ENCODE results near the gene VOPP1. TPM values are rescaled to one million over a fixed set of nuclear protein-coding genes. Genes with fewer than 3 reads are reported as not detected.

VOPP1 gene
- total and polyA plus RNA-seq, 9 of the 15 experiments (the other 6 are each of a cell fraction or from before 2014, with no cell fraction given): 8.2 to 45.8 (median 31.2) TPM

- TF ChIP-seq ETS1 (conservative IDR thresholded peaks at IDR 0.05; ENCODE audit: control insufficient read depth, low read depth, low read length): no peak
- TF ChIP-seq ZC3H4 (CRISPR knock-in tag; IDR thresholded peaks at IDR 0.05; ENCODE audit: borderline replicate concordance): no peak
- TF ChIP-seq PPARD (CRISPR knock-in tag; IDR thresholded peaks at IDR 0.05): no peak
- TF ChIP-seq AFF4 (CRISPR knock-in tag; IDR thresholded peaks at IDR 0.05): no peak
- no peak for TF ChIP-seq IRF1 (CRISPR knock-in tag; IDR thresholded peaks at IDR 0.05; ENCODE audit: borderline replicate concordance)
- TF ChIP-seq ZNF277 (CRISPR knock-in tag; IDR thresholded peaks at IDR 0.05; ENCODE audit: borderline replicate concordance): no peak
- TF ChIP-seq TEAD4 (IDR thresholded peaks at IDR 0.05; ENCODE audit: low read length): no peak
- no peak for TF ChIP-seq TEAD4 (CRISPR knock-in tag; IDR thresholded peaks at IDR 0.05; ENCODE audit: borderline replicate concordance)
- TF ChIP-seq THAP7 (CRISPR knock-in tag; IDR thresholded peaks at IDR 0.05): no peak
- no peak for TF ChIP-seq ZNF79 (CRISPR knock-in tag; IDR thresholded peaks at IDR 0.05; ENCODE audit: low read depth)
- no peak for TF ChIP-seq ZKSCAN1 (IDR thresholded peaks at IDR 0.05; ENCODE audit: low read depth, low read length)
- Histone ChIP-seq H3K9me3 (replicated peaks; ENCODE audit: control insufficient read depth, insufficient read depth, low read depth, low read length) (no peaks in the 10 kb centered on the region), H2AFZ (ENCODE audit: low read depth, low read length) (no peak overlapping the region), H4K20me1 (replicated peaks; ENCODE audit: control insufficient read depth, insufficient read depth, low read length) (no peaks in the 10 kb centered on the region; the same call in 1 of the 2 replicates), H3K36me3 (ENCODE audit: control insufficient read depth, insufficient read depth, low read length) (peaks cover 21% of the 10 kb centered on the region; the same call in 1 of the 3 replicates), H3K9ac (ENCODE audit: insufficient read depth in 1 of 2, low read depth in 2 of 2, low read length in 2 of 2) (no peak overlapping the region), H3K4me1 (replicated peaks in 1 of 2; ENCODE audit: control insufficient read depth in 2 of 2, insufficient read depth in 2 of 2, low read length in 2 of 2) (peaks cover 0 to 8% of the 10 kb centered on the region in 2 experiments; a peak in 1 of 5 replicates), H3K27ac (ENCODE audit: extremely low read depth, low read depth, low read length) (no peak overlapping the region), H3K4me2 (ENCODE audit: insufficient read depth, low read length) (no peak overlapping the region), H3K79me2 (ENCODE audit: control insufficient read depth, insufficient read depth, low read length) (no peaks in the 10 kb centered on the region), H3K9me1 (ENCODE audit: control insufficient read depth, insufficient read depth, low read length) (no peaks in the 10 kb centered on the region), H3K4me3 (no peak overlapping the region), H3K27me3 (ENCODE audit: control insufficient read depth in 2 of 2, insufficient read depth in 2 of 2, low read length in 2 of 2) (no peaks in the 10 kb centered on the region)
- ATAC-seq (no peak), FAIRE-seq (no peak), DNase-seq (ENCODE audit: extremely low read depth in 1 of 4, low spot score in 3 of 4) (no peak)
- no TSS peak for BruUV-seq (replicated peaks)
- ChIA-PET POLR2A (interaction anchor here (0.5 kb wide), 1 partner anchor 33 kb away, joined by 3 read pairs; no protein-coding TSS in a partner anchor), CTCF (ENCODE audit: low intra/inter-chr PET ratio) (no interaction called here)
- in situ Hi-C loops (cut with MboI): no loop called here
- intact Hi-C loops (cut with micrococcal nuclease): no loop called here
- 94% methylated on average over 5 of the region's 5 CpGs for WGBS (ENCODE audit: insufficient coverage, low coverage, missing lambda C conversion rate)
Observed at GRCh38 chr7:55490099-55490498, 82.2 kb downstream of the VOPP1 start.
